ENCODE results near the gene MPI. TPM values are rescaled to one million over a fixed set of nuclear protein-coding genes. Genes with fewer than 3 reads are reported as not detected.
"Not testable (repeated sequence)": the region's sequence is repeated elsewhere in the genome, so short reads cannot be mapped to it uniquely, and the experiment has no call there.

The MPI gene
- total RNA-seq, 1 donor from 2014 or later, result 77.7 TPM

GRCh38 chr15:74908635-74909034 lies 18.8 kb downstream of the MPI start:
- Histone ChIP-seq H3K27me3 (no peaks in the 10 kb centered on the region), H3F3A (ENCODE audit: low read depth) (peaks cover 30% of the 10 kb centered on the region), H3K4me3 (no peak overlapping the region), H2AFZ (replicated peaks) (no peak overlapping the region), H3K9me3 (ENCODE audit: low read depth) (no peaks in the 10 kb centered on the region), H3K79me2 (ENCODE audit: low read depth) (peaks cover 20% of the 10 kb centered on the region), H3K27ac (no peak overlapping the region), H3K9ac (no peak overlapping the region), H4K20me1 (ENCODE audit: low read depth) (no peaks in the 10 kb centered on the region), H3K4me1 (peaks cover 9% of the 10 kb centered on the region), H3K36me3 (no peaks in the 10 kb centered on the region), H3K4me2 (no peak overlapping the region)
- Mint-ChIP-seq H3K9me3 (no peaks in the 10 kb centered on the region), H3K27ac (no peak overlapping the region), H3K4me3 (no peak overlapping the region), H3K4me1 (peaks cover 23% of the 10 kb centered on the region), H3K36me3 (peaks cover 34% of the 10 kb centered on the region), H3K27me3 (ENCODE audit: insufficient read depth, low read depth) (no peaks in the 10 kb centered on the region)
- DNase-seq (ENCODE audit: low spot score), result no peak
- TF ChIP-seq EZH2 (IDR thresholded peaks at IDR 0.05) (no peak), EZH2phosphoT487 (IDR thresholded peaks at IDR 0.05) (no peak)
- TF ChIP-seq, protein P1, sequence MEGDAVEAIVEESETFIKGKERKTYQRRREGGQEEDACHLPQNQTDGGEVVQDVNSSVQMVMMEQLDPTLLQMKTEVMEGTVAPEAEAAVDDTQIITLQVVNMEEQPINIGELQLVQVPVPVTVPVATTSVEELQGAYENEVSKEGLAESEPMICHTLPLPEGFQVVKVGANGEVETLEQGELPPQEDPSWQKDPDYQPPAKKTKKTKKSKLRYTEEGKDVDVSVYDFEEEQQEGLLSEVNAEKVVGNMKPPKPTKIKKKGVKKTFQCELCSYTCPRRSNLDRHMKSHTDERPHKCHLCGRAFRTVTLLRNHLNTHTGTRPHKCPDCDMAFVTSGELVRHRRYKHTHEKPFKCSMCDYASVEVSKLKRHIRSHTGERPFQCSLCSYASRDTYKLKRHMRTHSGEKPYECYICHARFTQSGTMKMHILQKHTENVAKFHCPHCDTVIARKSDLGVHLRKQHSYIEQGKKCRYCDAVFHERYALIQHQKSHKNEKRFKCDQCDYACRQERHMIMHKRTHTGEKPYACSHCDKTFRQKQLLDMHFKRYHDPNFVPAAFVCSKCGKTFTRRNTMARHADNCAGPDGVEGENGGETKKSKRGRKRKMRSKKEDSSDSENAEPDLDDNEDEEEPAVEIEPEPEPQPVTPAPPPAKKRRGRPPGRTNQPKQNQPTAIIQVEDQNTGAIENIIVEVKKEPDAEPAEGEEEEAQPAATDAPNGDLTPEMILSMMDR (IDR thresholded peaks at IDR 0.05), result no peak

DNA sequence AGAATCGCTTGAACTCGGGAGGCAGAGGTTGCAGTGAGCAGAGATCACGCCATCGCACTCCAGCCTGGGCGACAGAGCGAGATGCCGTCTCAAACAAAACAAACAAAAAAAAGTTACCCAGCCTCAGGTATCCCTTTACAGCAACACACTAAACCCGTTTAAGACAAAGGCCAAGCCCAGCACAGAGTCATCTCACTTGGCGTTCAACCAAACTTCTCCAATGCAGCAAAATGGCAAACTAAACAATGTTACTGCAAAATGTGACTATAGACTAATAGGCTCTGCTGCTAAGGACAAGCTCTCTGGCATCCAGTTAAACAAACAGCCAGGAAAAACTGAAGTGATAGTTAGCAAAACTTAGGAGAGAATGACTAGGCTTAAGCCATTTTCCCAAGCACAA lies 23.2 kb downstream of the MPI start:
- Histone ChIP-seq H3K4me1 (no peaks in the 10 kb centered on the region), H3K4me2 (no peak overlapping the region), H3K9ac (no peak overlapping the region), H2AFZ (replicated peaks) (no peak overlapping the region), H3K79me2 (ENCODE audit: low read depth) (no peaks in the 10 kb centered on the region), H3K4me3 (no peak overlapping the region), H3K27ac (no peak overlapping the region), H4K20me1 (ENCODE audit: low read depth) (no peaks in the 10 kb centered on the region), H3K9me3 (ENCODE audit: low read depth) (no peaks in the 10 kb centered on the region), H3F3A (ENCODE audit: low read depth) (peaks cover 8% of the 10 kb centered on the region), H3K36me3 (no peaks in the 10 kb centered on the region), H3K27me3 (no peaks in the 10 kb centered on the region)
- Mint-ChIP-seq H3K27me3 (ENCODE audit: insufficient read depth, low read depth) (no peaks in the 10 kb centered on the region), H3K4me3 (no peak overlapping the region), H3K4me1 (no peaks in the 10 kb centered on the region), H3K36me3 (peaks cover 36% of the 10 kb centered on the region), H3K9me3 (no peaks in the 10 kb centered on the region), H3K27ac (no peak overlapping the region)
- no peak for DNase-seq (ENCODE audit: low spot score)
- TF ChIP-seq, protein P1 (IDR thresholded peaks at IDR 0.05), result no peak
- TF ChIP-seq EZH2 (IDR thresholded peaks at IDR 0.05) (no peak), EZH2phosphoT487 (IDR thresholded peaks at IDR 0.05) (no peak)

DNA sequence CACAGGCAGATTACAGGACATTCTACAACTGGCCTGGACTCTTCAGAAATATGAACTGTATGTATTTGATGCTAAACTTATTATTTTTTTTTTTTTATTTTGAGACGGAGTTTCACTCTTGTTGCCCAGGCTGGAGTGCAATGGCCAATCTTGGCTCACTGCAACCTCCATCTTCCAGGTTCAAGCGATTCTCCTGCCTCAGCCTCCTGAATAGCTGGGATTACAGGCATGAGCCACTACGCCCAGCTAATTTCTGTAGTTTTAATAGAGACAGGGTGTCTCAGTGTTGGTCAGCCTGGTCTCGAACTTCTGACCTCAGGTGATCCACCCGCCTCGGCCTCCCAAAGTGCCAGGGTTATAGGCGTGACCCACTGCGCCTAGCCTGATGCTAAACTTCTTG lies 24.0 kb downstream of the MPI start:
- not testable (repeated sequence) for H3K27ac Mint-ChIP-seq; H2AFZ ChIP-seq (replicated peaks); H3K4me1 ChIP-seq; H3F3A ChIP-seq (ENCODE audit: low read depth); H3K36me3 ChIP-seq; H3K4me2 ChIP-seq; H3K27ac ChIP-seq; H3K27me3 Mint-ChIP-seq (ENCODE audit: insufficient read depth, low read depth); H3K4me1 Mint-ChIP-seq; DNase-seq (ENCODE audit: low spot score); H4K20me1 ChIP-seq (ENCODE audit: low read depth); H3K9me3 Mint-ChIP-seq; H3K4me3 Mint-ChIP-seq; H3K27me3 ChIP-seq; H3K9ac ChIP-seq; H3K4me3 ChIP-seq; H3K79me2 ChIP-seq (ENCODE audit: low read depth); H3K9me3 ChIP-seq (ENCODE audit: low read depth)
- peaks cover 37% of the 10 kb centered on the region for H3K36me3 Mint-ChIP-seq

- TF ChIP-seq EZH2 (IDR thresholded peaks at IDR 0.05) (no peak), EZH2phosphoT487 (IDR thresholded peaks at IDR 0.05) (no peak)
- TF ChIP-seq, protein P1 (IDR thresholded peaks at IDR 0.05), result no peak
- Histone ChIP-seq H3K4me1 (no peaks in the 10 kb centered on the region), H2AFZ (replicated peaks) (no peak overlapping the region), H3F3A (ENCODE audit: low read depth) (peaks cover 8% of the 10 kb centered on the region), H3K4me2 (no peak overlapping the region), H3K9ac (no peak overlapping the region), H3K79me2 (ENCODE audit: low read depth) (no peaks in the 10 kb centered on the region), H3K4me3 (no peak overlapping the region), H3K36me3 (no peaks in the 10 kb centered on the region), H3K27me3 (no peaks in the 10 kb centered on the region), H3K27ac (no peak overlapping the region), H3K9me3 (ENCODE audit: low read depth) (no peaks in the 10 kb centered on the region), H4K20me1 (ENCODE audit: low read depth) (no peaks in the 10 kb centered on the region)
- no peaks in the 10 kb centered on the region for H3K4me1 Mint-ChIP-seq
- no peak overlapping the region for H3K4me3 Mint-ChIP-seq
- peaks cover 46% of the 10 kb centered on the region for H3K36me3 Mint-ChIP-seq
- no peak overlapping the region for H3K27ac Mint-ChIP-seq
- DNase-seq (ENCODE audit: low spot score), result no peak
- H3K27me3 Mint-ChIP-seq (ENCODE audit: insufficient read depth, low read depth), result no peaks in the 10 kb centered on the region
- no peaks in the 10 kb centered on the region for H3K9me3 Mint-ChIP-seq
Observed at GRCh38 chr15:74917676-74918075, 27.8 kb downstream of the MPI start.
